ENCODE data around the gene ITGB8.

The ITGB8 gene

GRCh38 chr7:20432071-20432470, 101.4 kb downstream of the ITGB8 start:
- DNase-seq = no peak

GRCh38 chr7:20435305-20435704, 104.6 kb downstream of the ITGB8 start:
- no peak for DNase-seq

GRCh38 chr7:20438248-20438647, 107.5 kb downstream of the ITGB8 start:
- DNase-seq = no peak

- DNase-seq = no peak
Measured at GRCh38 chr7:20438694-20439376, 108.1 kb downstream of the ITGB8 start.

- no peak for DNase-seq
Measured at GRCh38 chr7:20439416-20440185, 108.9 kb downstream of the ITGB8 start.

GRCh38 chr7:20440472-20441105, 109.9 kb downstream of the ITGB8 start:
- DNase-seq = no peak

- no peak for DNase-seq
Measured at GRCh38 chr7:20441346-20441745, 110.6 kb downstream of the ITGB8 start.

GRCh38 chr7:20441991-20442441, 111.3 kb downstream of the ITGB8 start:
- DNase-seq = no peak

- no peak for DNase-seq
Measured at GRCh38 chr7:20442951-20443350, 112.3 kb downstream of the ITGB8 start.

- DNase-seq = no peak
Measured at GRCh38 chr7:20444030-20444800, 113.5 kb downstream of the ITGB8 start.

GRCh38 chr7:20447021-20447650, 116.4 kb downstream of the ITGB8 start:
- peak in 1 of 2 donors; percentile 13 for DNase-seq

GRCh38 chr7:20449176-20449575, 118.5 kb downstream of the ITGB8 start:
- DNase-seq = no peak

- no peak for DNase-seq
Measured at GRCh38 chr7:20450536-20450935, 119.8 kb downstream of the ITGB8 start.

- DNase-seq = no peak
Measured at GRCh38 chr7:20454202-20454601, 123.5 kb downstream of the ITGB8 start.

- no peak for DNase-seq
Measured at GRCh38 chr7:20456701-20457100, 126.0 kb downstream of the ITGB8 start.

- DNase-seq = no peak
Measured at GRCh38 chr7:20458521-20458920, 127.8 kb downstream of the ITGB8 start.

GRCh38 chr7:20459419-20459818, 128.7 kb downstream of the ITGB8 start:
- DNase-seq = no peak

GRCh38 chr7:20464891-20465290, 134.2 kb downstream of the ITGB8 start:
- DNase-seq = no peak

All from hippocampal formation (tissue), 2 donors.